ENCODE measurements around the gene TXNL1. TPM values are rescaled to one million over a fixed set of nuclear protein-coding genes. Genes with fewer than 3 reads are reported as not detected.

Gene TXNL1
- total RNA-seq, result 117 TPM
- long read RNA-seq, full-length matches to known transcripts, result 40 of 151 reads
- long read RNA-seq, partial matches to known transcripts, result 24 of 151 reads
- long read RNA-seq, other reads (novel, unspliced or antisense), result 87 of 151 reads

DNA sequence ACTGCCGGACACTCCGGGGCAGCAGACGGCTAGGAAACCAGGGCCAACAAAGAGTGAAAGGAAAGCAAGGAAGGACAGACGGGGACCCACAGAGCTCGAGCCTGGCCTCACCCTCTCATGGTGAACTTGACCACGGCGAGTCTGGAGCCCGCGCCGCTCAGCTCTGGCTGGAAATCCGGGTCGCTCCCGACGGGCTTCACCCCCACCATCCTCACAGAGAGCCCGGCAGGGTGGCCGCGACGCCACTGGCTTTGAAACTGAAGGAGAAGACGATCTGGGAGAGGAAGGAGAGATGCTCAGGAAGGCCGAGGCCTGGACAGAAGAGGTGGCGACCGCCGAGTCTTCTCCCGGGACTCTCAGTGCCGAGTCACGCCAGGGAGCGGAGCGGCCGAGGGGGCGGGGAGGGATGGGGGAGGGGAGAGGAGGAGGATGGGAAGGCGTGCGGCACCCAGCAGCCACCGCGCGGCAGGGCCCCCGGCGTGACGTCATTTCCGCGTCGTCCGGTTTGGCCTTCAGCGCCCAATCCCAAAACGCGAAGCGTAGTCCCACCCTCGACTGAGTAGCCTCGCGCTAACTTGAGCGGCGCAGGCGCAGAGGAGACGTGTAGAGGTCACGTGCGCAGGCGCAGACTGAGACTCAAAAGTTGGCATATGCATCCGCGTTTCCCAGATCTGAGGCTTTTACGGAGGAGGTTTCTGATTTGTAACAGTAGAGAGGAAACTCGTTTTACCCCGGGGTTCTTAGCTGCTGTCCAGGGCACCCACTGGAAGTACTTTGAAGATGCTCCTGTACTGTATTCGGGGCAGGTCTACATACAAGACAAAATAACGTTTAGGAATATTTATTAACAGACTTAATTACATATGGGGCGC lies at the start of gene TXNL1:
TXNL1 (minus strand) TSS at position 361 of the 872 bp plus-strand sequence; CDS start at position 209, 152 bp downstream.
- Histone ChIP-seq H3K4me3 (peak within 1 kb of the TSS; percentile 85), H3K9me3 (replicated peaks) (no peaks in the 10 kb centered on the region), H3K36me3 (no peaks in the 10 kb centered on the region), H3K27ac (replicated peaks) (peak within 1 kb of the TSS; percentile 93), H3K4me1 (peaks cover 54% of the 10 kb centered on the region), H3K27me3 (ENCODE audit: low read depth) (no peaks in the 10 kb centered on the region)
- peak; percentile 100 for DNase-seq
- TF ChIP-seq, protein P1, sequence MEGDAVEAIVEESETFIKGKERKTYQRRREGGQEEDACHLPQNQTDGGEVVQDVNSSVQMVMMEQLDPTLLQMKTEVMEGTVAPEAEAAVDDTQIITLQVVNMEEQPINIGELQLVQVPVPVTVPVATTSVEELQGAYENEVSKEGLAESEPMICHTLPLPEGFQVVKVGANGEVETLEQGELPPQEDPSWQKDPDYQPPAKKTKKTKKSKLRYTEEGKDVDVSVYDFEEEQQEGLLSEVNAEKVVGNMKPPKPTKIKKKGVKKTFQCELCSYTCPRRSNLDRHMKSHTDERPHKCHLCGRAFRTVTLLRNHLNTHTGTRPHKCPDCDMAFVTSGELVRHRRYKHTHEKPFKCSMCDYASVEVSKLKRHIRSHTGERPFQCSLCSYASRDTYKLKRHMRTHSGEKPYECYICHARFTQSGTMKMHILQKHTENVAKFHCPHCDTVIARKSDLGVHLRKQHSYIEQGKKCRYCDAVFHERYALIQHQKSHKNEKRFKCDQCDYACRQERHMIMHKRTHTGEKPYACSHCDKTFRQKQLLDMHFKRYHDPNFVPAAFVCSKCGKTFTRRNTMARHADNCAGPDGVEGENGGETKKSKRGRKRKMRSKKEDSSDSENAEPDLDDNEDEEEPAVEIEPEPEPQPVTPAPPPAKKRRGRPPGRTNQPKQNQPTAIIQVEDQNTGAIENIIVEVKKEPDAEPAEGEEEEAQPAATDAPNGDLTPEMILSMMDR (IDR thresholded peaks at IDR 0.05; ENCODE audit: borderline replicate concordance), result no peak
- intact Hi-C loops (cut with micrococcal nuclease), result no loop called here

DNA sequence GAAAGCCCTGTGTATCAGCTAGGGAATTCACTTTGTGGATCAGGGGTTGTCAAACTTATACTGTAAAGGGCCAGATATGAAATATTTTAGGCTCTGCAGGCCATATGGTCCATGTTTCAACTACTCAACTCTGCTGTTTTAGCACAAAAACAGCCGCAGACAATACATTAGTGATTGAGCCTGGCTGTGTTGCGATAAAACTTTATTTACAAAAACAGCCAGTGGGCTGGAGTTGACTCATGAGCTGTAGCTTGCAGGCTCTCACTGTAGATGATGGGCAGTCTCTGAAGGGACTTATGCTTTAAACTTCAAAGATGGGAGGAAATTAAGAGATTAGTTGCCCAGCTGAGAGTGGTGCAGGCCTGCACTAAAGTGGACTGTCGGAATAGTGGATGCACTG lies 45.9 kb upstream of the TXNL1 start:
- Histone ChIP-seq H3K4me3 (no peak overlapping the region), H3K27me3 (ENCODE audit: low read depth) (no peaks in the 10 kb centered on the region), H3K36me3 (peaks cover 52% of the 10 kb centered on the region), H3K9me3 (replicated peaks) (no peaks in the 10 kb centered on the region), H3K4me1 (peaks cover 5% of the 10 kb centered on the region), H3K27ac (replicated peaks) (no peak overlapping the region)
- TF ChIP-seq, protein P1 (IDR thresholded peaks at IDR 0.05; ENCODE audit: borderline replicate concordance), result no peak
- DNase-seq, result no peak
- intact Hi-C loops (cut with micrococcal nuclease), result no loop called here

DNA sequence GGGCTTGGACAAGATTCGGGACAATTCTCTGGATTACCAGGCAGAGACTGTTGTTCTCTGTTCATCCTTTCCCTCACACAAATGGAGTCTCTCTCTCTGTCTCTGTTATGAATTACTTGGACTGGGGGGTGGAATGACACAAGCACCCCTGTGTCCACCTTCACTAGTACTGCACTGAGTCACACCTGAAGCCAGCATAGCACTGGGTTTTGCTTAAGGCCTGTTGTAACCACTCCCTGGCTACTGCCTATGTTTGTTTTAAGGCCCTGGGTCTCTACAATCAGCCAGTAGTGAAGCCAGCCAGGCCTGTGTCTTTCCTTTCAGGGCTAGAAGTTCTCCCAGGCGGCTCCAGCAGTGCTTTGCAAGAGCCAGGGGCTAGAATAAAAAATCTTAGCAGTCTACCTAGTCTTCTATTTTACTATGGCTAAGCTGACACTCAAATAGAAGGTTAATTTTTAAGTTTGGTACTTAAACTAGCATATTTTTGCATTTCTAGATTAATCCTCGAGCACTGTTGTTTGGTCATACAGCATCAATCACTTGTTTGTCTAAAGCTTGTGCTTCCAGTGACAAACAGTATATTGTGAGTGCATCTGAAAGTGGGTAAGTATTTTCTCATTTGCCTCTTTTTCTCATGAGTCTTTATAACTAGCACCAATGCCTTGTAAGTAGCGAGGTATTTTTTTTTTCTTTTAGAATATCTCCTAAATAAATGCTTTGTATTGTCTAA lies 40.6 kb upstream of the TXNL1 start:
- no peak overlapping the region for H3K4me3 ChIP-seq
- intact Hi-C loops (cut with micrococcal nuclease), result no loop called here
- TF ChIP-seq, protein P1 (IDR thresholded peaks at IDR 0.05; ENCODE audit: borderline replicate concordance), result no peak
- H3K27ac ChIP-seq (replicated peaks), result no peak overlapping the region
- H3K27me3 ChIP-seq (ENCODE audit: low read depth), result no peaks in the 10 kb centered on the region
- peaks cover 17% of the 10 kb centered on the region for H3K36me3 ChIP-seq
- DNase-seq, result no peak
- peaks cover 15% of the 10 kb centered on the region for H3K4me1 ChIP-seq
- peaks cover 6% of the 10 kb centered on the region for H3K9me3 ChIP-seq (replicated peaks)

DNA sequence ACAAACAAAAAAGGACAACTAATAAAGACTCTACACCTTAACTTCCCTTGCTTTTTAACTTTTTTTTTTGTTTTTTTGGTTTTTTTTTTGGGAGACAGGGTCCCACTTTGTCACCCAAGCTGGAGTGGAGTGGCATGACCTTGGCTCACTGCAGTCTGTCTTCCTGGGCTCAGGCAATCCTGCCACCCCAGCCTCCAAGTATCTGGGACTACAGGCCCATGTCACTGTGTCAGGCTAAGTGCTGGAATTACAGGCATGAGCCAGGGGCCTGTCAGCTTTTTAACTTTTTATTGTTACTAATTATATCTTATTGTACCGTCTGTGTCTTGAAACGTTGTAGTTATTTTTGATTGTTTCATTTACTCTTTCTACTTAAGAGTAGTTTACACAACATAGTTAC lies 38.2 kb upstream of the TXNL1 start:
- Histone ChIP-seq H3K27ac (replicated peaks) (peak overlapping the region; percentile 59), H3K9me3 (replicated peaks) (peaks cover 6% of the 10 kb centered on the region), H3K4me1 (peaks cover 15% of the 10 kb centered on the region), H3K4me3 (no peak overlapping the region), H3K36me3 (no peaks in the 10 kb centered on the region), H3K27me3 (ENCODE audit: low read depth) (no peaks in the 10 kb centered on the region)
- intact Hi-C loops (cut with micrococcal nuclease), result no loop called here
- TF ChIP-seq, protein P1 (IDR thresholded peaks at IDR 0.05; ENCODE audit: borderline replicate concordance), result no peak
- no peak for DNase-seq

DNA sequence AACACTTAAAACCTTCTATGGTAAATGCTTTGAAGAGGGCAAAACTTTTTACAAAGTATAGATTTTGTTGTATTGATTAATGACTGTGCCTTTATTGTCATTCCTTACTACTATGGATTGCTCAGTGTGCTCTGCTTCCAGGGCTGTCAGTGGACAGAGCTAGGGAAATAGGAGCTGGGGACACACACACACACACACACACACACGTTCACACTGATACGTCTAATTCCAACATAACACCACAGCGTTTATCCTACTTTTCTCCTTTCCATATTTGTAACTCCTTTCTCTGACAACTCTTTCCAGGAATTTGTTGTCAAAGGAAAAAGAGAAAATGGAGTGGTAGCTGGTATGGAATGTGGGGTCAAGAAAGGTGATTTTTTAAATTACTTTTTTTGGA lies 34.6 kb upstream of the TXNL1 start:
- Histone ChIP-seq H3K4me1 (peaks cover 9% of the 10 kb centered on the region), H3K9me3 (replicated peaks) (peaks cover 5% of the 10 kb centered on the region), H3K27ac (replicated peaks) (peak overlapping the region; percentile 28), H3K27me3 (ENCODE audit: low read depth) (no peaks in the 10 kb centered on the region), H3K4me3 (no peak overlapping the region), H3K36me3 (no peaks in the 10 kb centered on the region)
- no peak for DNase-seq
- TF ChIP-seq, protein P1 (IDR thresholded peaks at IDR 0.05; ENCODE audit: borderline replicate concordance), result no peak
- intact Hi-C loops (cut with micrococcal nuclease), result no loop called here
